Frontal cortex (tissue), 4 donors: ENCODE data around the gene FRMD4A. TPM values are rescaled to one million over a fixed set of nuclear protein-coding genes. Genes with fewer than 3 reads are reported as not detected.

Experiments used
- DNase-seq, 2 donors: peaks; one replicate each; pipeline ENCODE4 v3.0.0; 2012; ENCODE audit warnings: low spot score in 2 of 2
- FAIRE-seq: peaks from 2 replicates; lab custom pipeline; 2012; peaks lifted over from hg19 to GRCh38; lab: Jason Lieb, UNC
- total RNA-seq: library from RNA; depleted of rRNA; stranded (reverse); fragments of >200 nt; gene quantifications from one replicate; pipeline ENCODE4 v1.2.3, GENCODE V29; 2014
- donor health status: control.
- donor health status: control.
- donor health status: control.

The FRMD4A gene
- 69.7 TPM for total RNA-seq

DNA sequence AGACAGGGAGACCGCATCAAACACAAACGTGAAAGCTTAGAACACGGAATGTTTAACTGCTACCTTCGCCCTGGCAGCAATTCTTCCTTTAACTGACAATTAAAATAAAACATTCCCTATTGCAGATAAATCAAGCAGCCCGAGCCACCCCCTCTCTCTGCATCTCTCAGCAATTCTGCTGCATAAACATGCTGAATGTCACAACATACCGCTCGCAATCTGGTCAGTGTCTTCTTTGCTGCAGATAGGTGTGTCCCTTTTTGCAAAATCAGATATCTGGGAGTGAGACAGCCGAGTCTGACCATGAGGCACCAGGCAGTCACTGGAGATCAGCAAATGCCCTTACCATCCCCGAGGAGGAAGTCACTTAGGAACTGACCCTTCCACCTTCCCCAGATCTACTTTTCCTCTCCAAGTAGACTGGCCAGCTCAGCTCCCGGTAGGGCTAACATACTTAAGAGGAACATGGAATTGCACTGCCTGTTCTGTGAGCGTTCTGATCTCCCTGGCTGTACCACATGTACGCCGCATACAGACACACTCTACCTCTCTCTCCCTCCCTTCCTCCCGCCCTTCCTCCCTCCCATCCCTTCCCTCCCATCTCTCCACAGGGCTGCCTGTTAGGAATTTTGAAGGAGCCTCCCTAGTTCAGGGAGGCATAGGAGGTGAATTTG lies at the start of gene FRMD4A:
FRMD4A (minus strand) TSS at position 537 of the 674 bp plus-strand sequence.
- no peak for FAIRE-seq
- DNase-seq = no peak

GRCh38 chr10:14379556-14380280 lies 49.0 kb upstream of the FRMD4A start:
- FAIRE-seq (no peak), DNase-seq (no peak)

- FAIRE-seq = no peak
- no peak for DNase-seq
Measured at GRCh38 chr10:14378387-14378960, 47.8 kb upstream of the FRMD4A start.

DNA sequence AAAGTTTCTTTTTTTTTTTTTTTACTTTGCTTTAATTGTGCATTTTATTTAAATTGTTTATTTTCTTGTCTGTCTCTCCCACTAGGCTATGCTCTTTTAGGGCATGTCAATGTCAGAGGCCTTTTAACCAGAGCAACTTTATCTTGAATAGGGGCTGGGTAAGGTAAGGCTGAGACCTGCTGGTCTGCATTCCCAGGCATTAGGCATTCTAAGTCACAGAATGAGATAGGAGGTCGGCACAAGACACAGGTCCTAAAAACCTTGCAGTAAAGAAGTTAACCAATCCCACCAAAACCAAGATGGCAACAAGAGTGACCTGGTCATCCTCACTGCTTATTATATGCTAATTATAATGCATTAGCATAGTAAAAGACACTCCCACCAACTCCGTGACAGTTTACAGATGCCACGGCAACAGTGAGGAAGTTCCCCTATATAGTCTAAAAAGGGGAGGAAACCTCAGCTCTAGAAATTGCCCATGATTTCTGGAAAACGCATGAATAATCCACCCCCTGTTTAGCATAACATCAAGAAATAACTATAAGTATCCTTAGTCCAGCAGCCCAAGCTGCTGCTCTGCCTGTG lies 47.0 kb upstream of the FRMD4A start:
- FAIRE-seq = no peak
- DNase-seq = no peak

DNA sequence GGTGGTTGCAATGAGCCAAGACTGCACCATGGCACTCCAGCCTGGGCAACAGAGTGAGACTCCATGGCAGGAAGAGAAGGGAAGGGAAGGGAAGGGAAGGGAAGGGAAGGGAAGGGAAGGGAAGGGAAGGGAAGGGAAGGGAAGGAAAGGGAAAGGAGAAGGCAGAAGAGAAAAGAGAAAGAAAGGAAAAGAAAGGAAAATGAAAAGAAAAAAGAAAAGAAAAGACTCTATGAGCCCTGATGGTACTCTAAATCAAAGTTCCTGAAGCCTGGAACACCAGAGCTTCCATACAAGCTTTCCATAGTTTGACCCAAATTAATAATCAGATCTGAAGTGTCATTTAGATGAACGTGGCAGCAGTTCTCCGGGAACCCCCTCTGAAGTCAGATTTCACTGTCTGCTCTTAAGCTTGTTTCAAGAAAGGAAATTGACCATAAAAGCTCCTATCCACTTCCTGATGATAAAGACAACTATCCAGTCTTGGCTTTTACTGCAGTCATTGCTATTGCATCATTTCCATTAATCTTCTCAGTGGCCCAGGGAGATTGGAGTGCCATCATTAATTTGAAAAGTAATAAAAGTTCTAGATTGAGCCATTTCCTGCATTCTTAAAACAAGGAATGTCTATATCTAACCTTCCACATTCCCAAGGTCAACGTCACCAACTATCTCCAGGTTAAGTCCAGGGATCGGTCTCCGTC lies 44.2 kb upstream of the FRMD4A start:
- FAIRE-seq (no peak), DNase-seq (no peak)

DNA sequence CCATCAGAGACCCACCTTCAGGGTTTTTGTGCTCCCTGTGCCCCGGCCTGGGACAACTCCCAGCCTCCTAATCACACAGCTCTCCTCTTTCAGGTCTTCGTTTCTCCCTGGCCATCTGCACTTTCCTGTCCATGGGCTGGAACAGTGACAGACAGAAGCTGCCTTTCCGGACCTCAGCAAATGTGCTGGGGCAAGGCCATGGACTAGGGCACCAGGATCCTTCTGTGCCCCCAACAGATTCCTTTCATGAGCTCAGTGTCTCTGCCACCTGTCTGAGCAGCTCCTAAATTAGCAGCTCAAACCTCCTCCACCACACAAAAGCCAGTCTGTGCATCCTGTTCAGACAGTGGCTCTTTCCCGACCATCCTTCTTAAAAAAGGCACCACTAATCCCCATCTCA lies 41.9 kb upstream of the FRMD4A start:
- FAIRE-seq = no peak
- no peak for DNase-seq

DNA sequence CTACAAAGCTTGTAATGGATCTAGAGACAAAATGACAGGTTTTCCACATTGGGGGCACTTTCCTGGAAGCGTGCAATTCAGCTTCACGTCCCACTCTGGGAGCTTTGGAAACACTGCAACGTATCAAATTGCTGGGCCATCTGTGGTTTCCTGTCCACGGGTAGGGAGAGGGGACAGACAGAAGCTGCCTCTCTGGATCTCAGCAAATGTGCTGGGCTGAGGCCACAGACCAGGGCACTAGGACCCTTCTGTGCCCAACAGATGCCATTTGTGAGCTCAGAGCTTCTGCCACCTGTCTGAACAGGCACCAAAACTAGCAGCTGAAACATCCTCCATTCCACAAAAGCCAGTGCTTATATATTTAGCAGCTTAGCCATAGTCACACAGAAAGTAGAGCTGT lies 40.9 kb upstream of the FRMD4A start:
- no peak for FAIRE-seq
- no peak for DNase-seq

GRCh38 chr10:14370894-14371293 lies 40.2 kb upstream of the FRMD4A start:
- DNase-seq (no peak), FAIRE-seq (no peak)

DNA sequence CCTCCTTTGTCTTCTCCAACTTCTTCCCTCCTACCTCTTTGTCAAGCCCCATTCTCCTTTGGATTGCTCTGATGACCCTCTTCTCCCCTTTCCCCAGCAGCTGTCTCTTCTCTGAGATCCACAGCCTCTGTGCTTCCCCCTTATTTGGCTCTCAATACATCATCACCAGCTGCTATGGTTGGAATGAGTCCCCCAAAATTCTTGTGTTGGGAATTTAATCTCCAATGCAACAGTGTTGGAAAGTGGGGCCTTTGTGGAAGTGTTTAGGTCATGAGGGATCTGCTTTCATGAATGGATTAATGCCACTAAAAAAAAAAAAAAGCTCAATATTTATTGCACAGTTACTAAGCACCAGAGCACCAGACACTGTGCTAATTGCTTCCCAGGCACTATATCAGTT lies 39.2 kb upstream of the FRMD4A start:
- DNase-seq = no peak
- no peak for FAIRE-seq

DNA sequence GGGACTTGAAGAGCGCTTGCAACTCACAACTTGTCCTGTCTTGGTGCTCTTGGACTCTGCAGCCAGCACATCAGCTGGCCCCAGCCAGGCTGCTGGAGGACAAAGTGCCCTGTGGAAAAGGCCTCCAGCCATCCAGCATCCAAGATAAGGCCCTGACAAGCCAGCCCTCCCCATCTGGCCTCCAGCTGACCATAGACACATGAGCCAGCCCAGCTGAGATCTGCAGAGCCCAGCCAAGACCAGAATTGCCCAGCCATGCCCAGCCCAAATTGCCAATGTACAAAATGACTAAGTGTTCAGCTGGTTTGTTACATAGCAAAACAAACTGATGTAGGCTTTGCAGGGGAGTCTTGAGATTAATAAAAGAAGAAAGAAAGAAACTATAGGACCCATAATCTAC lies 36.0 kb upstream of the FRMD4A start:
- no peak for FAIRE-seq

GRCh38 chr10:14365266-14365665 lies 34.5 kb upstream of the FRMD4A start:
- FAIRE-seq = no peak
- no peak for DNase-seq

More for the DNA sequence above, 36.0 kb upstream of the FRMD4A start:
- DNase-seq = no peak

DNA sequence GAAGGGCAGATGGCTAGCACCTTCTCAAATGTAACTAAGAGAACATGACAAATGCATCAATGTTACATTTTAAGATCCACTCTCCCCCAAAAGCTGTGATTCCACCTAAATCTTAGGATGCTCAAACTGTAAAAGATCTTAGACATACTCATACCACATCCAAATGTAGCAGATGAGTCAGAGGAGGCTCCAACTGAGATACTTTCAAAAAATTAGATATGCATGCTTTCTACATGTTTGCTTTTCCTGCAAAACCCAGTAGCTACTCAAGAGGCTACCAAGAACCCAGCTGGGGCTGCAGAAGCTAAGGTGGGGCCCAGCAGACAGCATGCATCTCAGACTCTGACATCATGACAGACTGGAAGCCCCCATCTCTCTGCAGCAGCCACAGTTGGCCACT lies 31.4 kb upstream of the FRMD4A start:
- FAIRE-seq (no peak), DNase-seq (no peak)

DNA sequence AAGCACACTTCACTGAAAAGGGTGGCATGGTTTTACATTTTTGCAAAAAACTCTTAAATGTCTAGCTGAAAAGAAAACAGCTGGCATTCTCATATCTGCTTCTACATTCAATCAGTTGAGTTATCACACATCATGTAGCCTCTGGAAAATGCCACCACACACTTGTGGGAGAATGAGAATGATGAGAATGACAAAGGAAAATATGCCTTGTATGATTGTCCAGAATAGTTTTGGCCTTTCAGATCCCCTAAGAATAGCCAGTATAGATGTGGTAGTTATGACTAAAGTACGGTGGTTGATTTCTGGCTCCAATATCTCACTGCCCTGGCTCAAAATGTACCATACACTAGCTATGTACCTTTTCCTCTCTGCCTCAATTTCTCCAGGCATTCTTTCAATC lies 30.2 kb upstream of the FRMD4A start:
- DNase-seq = no peak
- FAIRE-seq = no peak

DNA sequence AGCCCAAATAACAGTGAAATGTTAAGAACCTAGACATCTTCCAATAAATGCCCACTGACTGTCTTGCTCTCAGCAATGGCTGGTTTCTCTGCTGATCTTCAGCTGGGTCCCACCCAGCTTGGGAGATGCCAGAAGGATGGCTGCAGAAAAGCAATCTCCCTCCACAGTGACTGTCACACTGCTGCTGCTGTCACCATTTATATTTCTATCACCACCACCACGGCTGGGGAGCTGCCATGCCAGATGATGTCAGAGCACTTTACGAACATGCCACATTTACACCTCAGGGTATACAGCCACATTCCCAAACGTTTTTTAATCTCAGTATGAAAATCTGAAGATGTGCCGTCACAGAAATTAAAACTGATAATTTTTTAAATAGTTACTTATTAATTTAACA lies 29.8 kb upstream of the FRMD4A start:
- no peak for FAIRE-seq
- DNase-seq = no peak

- FAIRE-seq = no peak
- no peak for DNase-seq
Measured at GRCh38 chr10:14358886-14359573, 28.3 kb upstream of the FRMD4A start.

DNA sequence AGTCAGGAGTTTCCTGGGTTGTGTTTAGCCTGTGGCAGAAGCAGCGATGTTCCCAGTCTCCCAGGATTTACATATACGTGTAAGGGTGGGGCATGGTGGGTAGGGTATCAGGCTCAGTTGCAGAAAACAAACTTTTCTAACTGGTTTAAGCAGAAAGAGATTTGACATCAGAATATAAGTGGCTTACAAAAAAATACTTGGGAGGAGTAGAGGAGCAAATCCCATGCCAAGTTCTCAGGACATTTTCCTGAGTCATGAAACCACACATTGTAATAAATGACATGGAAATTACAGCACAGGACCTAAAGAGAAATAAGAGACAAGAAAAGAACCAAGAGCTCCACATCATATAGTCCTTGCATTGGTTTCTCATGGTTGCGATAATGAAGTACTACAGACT lies 26.2 kb upstream of the FRMD4A start:
- FAIRE-seq = no peak

GRCh38 chr10:14355750-14356149 lies 25.0 kb upstream of the FRMD4A start:
- DNase-seq (no peak), FAIRE-seq (no peak)

More for the DNA sequence above, 26.2 kb upstream of the FRMD4A start:
- no peak for DNase-seq

- no peak for FAIRE-seq
Measured at GRCh38 chr10:14353291-14353913, 22.7 kb upstream of the FRMD4A start.

DNA sequence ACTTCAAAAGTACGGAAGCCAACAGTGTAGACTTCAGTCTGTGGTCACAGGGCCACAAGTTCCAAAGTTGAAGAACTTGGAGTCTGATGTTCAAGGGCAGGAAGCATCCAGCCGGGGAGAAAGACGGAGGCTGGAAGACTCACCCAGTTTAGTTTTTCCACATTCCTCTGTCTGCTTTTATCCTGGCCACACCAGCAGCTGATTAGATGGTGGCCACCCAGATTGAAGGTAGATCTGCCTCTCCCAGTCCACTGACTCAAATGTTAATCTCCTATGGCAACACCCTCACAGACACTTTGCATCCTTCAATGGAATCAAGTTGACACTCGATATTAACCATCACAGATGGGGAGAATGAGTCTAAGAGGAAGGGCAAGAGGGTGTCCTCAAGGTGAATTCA lies 19.3 kb upstream of the FRMD4A start:
- DNase-seq = no peak
- no peak for FAIRE-seq

More at GRCh38 chr10:14353291-14353913, 22.7 kb upstream of the FRMD4A start:
- no peak for DNase-seq
